Mesothelial cell of epicardium (in vitro differentiated cells): ENCODE results near the gene CLSTN2. TPM values are rescaled to one million over a fixed set of nuclear protein-coding genes. Genes with fewer than 3 reads are reported as not detected.

Source experiments
- DNase-seq, 2 experiments: peaks; one replicate each; pipeline ENCODE4 v3.0.0; 2021; ENCODE audit warnings: low spot score in 2 of 2; ENCODE audit not compliant: unreplicated experiment in 2 of 2
- H3K27ac Mint-ChIP-seq: 2 replicates; pipeline ENCODE4 v1.8.0; 2021; ENCODE audit warnings: mixed read lengths
- H3K27me3 Mint-ChIP-seq: 2 replicates; pipeline ENCODE4 v1.8.0; 2021; ENCODE audit warnings: low read depth, mixed read lengths
- H3K36me3 Mint-ChIP-seq: 2 replicates; pipeline ENCODE4 v1.8.0; 2021; ENCODE audit warnings: mixed read lengths
- H3K4me1 Mint-ChIP-seq: 2 replicates; pipeline ENCODE4 v1.8.0; 2021; ENCODE audit warnings: mixed read lengths
- H3K4me3 Mint-ChIP-seq: 2 replicates; pipeline ENCODE4 v1.8.0; 2021; ENCODE audit warnings: mild to moderate bottlenecking, moderate library complexity, mixed read lengths
- H3K9me3 Mint-ChIP-seq: 2 replicates; pipeline ENCODE4 v1.8.0; 2021; ENCODE audit warnings: mixed read lengths
- total RNA-seq: library from RNA; stranded (reverse); gene quantifications from 3 replicates; pipeline ENCODE4 v1.2.1, GENCODE V29; 2021
- TF ChIP-seq, protein P1 (sequence below): fragments of 200-600 bp; sonication (generic); IDR thresholded peaks from one replicate; pipeline ENCODE4 v1.5.0; 2021; ENCODE audit warnings: antibody characterized with exemption; ENCODE audit not compliant: unreplicated experiment

The CLSTN2 gene
- total RNA-seq, 1 donor from 2014 or later, result 18.2 TPM

DNA sequence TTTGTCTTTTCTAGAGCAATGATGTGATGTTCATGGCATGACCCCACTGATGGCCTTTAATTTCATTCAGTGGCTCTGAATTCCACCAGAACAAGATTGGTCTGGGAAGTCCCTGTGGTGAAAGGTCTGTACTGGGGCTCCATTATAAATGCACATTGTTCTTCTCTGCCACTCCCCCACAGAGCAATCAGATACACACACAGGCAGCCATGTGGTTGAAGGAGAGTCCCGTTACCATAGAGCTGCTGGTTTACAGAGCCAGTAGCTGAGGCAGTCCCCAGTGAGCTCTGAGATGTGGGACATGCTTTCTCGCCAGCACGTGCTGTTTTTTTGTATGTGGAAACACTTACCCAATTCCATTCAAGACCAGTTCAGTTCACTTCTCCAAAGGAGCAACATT lies 570.2 kb downstream of the CLSTN2 start:
- Mint-ChIP-seq H3K4me1 (peaks cover 33% of the 10 kb centered on the region), H3K27ac (peak overlapping the region; percentile 54), H3K9me3 (no peaks in the 10 kb centered on the region), H3K36me3 (no peaks in the 10 kb centered on the region), H3K4me3 (no peak overlapping the region), H3K27me3 (peaks cover 5% of the 10 kb centered on the region)
- TF ChIP-seq, protein P1, sequence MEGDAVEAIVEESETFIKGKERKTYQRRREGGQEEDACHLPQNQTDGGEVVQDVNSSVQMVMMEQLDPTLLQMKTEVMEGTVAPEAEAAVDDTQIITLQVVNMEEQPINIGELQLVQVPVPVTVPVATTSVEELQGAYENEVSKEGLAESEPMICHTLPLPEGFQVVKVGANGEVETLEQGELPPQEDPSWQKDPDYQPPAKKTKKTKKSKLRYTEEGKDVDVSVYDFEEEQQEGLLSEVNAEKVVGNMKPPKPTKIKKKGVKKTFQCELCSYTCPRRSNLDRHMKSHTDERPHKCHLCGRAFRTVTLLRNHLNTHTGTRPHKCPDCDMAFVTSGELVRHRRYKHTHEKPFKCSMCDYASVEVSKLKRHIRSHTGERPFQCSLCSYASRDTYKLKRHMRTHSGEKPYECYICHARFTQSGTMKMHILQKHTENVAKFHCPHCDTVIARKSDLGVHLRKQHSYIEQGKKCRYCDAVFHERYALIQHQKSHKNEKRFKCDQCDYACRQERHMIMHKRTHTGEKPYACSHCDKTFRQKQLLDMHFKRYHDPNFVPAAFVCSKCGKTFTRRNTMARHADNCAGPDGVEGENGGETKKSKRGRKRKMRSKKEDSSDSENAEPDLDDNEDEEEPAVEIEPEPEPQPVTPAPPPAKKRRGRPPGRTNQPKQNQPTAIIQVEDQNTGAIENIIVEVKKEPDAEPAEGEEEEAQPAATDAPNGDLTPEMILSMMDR, result no peak
- no peak for DNase-seq

DNA sequence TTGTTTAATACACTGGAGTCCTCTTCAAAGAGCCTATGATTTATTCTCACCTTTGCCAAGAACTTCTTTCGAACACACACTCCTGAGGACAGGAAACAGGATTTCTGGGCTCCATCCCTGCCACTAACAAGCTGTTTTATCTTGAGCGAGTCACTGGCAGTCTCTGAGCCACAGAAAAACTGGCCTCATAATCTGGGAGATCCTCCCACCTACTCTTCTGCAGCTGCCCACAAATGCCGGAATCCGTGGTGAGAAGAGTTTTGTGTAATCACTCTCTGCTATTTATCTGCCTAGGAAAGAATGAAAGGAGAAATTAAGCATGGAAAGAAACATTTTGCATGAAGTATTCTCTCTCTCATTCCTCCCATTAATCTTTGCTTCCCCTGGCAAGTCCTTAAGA lies 570.9 kb downstream of the CLSTN2 start:
- peak overlapping the region; percentile 61 for H3K27ac Mint-ChIP-seq
- TF ChIP-seq, protein P1, result no peak
- peaks cover 10% of the 10 kb centered on the region for H3K27me3 Mint-ChIP-seq
- no peaks in the 10 kb centered on the region for H3K36me3 Mint-ChIP-seq
- no peak for DNase-seq
- no peaks in the 10 kb centered on the region for H3K9me3 Mint-ChIP-seq
- H3K4me3 Mint-ChIP-seq, result no peak overlapping the region
- H3K4me1 Mint-ChIP-seq, result peaks cover 32% of the 10 kb centered on the region

DNA sequence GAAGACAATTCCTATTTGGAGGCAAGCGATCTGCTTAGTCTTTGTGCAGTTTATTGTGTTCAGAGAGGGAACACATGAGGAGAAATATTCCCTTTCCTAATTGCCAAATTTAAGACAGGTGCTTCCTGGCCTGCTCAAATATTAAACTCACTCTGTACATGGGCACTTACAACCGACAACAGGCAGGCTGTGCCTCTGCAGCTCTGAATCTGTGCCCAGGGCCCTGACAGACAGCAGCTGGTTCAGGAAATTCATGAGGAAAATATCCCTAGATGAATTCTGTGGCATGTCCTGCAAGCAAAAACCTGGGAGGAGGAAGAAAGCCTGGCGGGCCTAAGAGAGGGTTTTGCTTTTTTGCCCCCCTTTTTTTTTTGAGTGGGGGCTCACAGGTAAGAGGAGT lies 573.6 kb downstream of the CLSTN2 start:
- no peak overlapping the region for H3K4me3 Mint-ChIP-seq
- TF ChIP-seq, protein P1, result no peak
- H3K9me3 Mint-ChIP-seq, result peaks cover 11% of the 10 kb centered on the region
- no peaks in the 10 kb centered on the region for H3K36me3 Mint-ChIP-seq
- no peak overlapping the region for H3K27ac Mint-ChIP-seq
- no peak for DNase-seq
- peaks cover 22% of the 10 kb centered on the region for H3K4me1 Mint-ChIP-seq
- H3K27me3 Mint-ChIP-seq, result peaks cover 10% of the 10 kb centered on the region

DNA sequence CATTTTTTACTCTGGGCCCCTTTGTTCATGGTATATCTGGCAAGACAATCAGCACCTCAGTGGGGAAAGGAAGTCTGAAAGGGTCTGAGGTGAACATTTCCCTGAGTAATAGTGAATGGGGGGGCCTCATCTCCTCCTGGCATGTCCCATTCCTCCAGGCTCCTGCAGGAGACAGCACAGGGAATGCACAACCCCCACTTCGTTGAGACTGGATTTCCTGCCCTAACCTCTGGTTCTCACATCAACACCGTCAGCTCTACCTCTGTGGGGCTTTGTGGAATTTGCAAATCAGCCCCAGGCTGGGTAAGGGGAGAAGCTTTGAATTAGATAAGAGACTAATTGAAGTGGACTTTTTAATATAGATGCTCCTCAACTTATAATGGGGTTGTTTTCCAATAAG lies 574.5 kb downstream of the CLSTN2 start:
- Mint-ChIP-seq H3K9me3 (peaks cover 11% of the 10 kb centered on the region), H3K27ac (no peak overlapping the region), H3K27me3 (peaks cover 10% of the 10 kb centered on the region), H3K4me3 (no peak overlapping the region), H3K36me3 (no peaks in the 10 kb centered on the region), H3K4me1 (peaks cover 19% of the 10 kb centered on the region)
- DNase-seq, result no peak
- TF ChIP-seq, protein P1, result no peak

DNA sequence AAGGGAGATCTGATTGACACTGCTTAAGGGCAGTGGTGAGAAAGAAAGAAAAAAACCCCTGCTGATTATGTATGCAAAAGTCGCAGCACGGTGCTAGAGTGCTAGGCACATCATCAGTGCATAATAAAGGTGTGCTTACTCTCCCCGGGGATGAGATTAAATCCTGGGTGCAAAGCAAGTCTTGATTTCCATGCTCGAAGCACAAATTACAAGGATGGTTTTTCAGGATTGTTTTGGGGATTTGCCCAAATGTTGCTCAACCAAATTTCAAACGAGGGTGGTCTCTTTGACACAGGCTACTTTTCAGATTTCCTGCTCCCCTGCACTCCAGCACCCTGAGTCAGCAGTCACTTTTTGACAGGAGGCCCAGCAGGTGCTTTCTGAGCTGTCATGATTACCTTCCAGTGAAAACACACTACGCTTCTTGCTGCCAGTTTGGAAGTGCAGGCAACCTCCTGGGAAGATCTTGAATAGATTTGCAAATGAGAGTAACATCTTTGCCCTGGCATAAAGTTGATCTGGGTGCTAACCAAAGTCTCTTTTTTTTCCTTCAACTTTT lies 575.4 kb downstream of the CLSTN2 start:
- H3K9me3 Mint-ChIP-seq, result peaks cover 18% of the 10 kb centered on the region
- no peak overlapping the region for H3K27ac Mint-ChIP-seq
- peaks cover 10% of the 10 kb centered on the region for H3K27me3 Mint-ChIP-seq
- TF ChIP-seq, protein P1, result no peak
- no peak for DNase-seq
- no peak overlapping the region for H3K4me3 Mint-ChIP-seq
- peaks cover 10% of the 10 kb centered on the region for H3K4me1 Mint-ChIP-seq
- H3K36me3 Mint-ChIP-seq, result no peaks in the 10 kb centered on the region
